ELR (cell line): ENCODE data around the gene SAMD10.
A peak's percentile ranks its signal among the peaks of the same experiment; 100 is the strongest.
"Not testable (repeated sequence)": the region's sequence is repeated elsewhere in the genome, so short reads cannot be mapped to it uniquely, and the experiment has no call there.

Source experiments
- DNase-seq: peaks from one replicate; pipeline ENCODE4 v3.0.0-alpha.2; 2015; ENCODE audit warnings: low read depth

Gene SAMD10

DNA sequence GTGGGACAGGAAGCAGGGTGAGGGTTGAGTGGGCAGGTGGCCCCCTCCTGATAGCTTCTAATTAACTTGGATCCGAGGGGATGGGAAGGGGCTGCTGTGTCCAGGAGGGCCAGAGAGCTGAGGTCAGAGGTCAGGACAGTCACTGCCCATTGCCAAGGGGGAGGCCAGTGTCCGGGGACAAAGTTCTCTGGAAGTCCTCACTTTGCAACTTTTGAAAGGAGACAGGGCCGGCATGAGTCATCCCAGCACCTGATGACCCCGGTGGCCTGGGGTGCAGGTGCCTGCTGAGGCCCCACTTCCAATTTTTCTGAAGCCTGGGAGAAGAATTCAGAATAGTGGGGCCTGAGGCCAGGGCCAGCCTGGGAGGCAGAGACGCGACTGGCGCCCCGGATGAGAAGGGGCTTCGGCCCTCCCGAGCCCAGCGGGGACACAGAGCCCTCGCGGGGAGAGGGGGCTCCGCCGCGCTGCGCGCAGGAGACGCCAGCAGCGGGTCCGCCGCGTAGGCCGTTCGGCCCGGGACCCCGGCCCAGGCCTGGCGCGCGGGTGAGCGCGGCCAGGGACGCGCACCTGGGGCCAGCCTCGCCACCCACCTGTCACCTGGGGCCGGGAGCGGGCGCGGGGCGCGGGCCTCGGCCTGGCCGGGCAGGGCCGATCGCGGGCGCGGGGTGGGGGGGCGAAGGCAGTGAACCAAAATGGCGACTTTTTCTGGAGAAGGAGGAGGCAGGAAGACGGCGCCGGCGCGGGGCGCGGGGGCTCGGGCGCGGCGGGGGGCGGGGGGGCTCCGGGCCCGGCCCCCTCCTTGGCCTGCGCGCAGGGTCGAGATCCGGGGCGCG, 10.3 kb downstream of the SAMD10 start:
- peak; percentile 39 for DNase-seq

DNA sequence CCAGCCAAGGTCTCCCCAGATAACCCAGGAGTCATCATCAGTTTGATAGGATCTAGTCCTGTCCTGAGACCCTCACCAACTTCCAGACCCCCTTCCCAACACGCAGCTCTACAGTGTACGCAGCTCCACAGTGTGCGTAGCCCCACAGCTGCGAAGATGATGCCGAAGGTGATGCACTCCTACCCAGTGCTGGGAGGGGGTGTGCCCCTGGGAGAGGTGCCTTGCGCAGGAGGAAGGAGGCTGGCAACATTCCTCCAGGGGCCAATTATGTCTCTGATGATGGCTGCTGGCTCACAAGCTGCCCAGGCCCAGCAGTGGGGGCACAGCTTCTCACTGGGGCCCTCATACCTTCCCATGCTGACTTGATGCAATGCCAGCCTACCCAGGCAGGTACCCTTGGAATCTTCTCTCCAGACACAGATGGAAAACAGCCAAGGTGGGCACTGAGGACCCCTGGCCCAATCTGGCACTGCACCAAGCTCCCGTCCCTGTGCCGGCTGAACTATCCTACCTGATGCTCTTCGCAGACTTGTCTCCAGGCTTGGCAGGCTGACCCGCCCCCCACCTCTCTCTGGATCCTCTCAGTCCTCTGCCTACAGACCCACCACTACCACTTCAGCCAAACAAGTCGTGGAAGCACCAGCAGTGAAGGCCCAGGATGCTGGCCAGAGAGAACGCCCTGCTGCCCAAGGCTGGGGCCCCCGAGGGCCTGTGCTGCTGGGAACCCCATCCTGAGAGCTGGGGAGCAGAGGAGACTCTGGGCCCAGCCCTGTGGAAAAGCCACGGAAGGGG, 11.1 kb downstream of the SAMD10 start:
- no peak for DNase-seq

GRCh38 chr20:63967330-63968135, 11.9 kb downstream of the SAMD10 start:
- no peak for DNase-seq

- no peak for DNase-seq
Measured at GRCh38 chr20:63966944-63967322, 12.5 kb downstream of the SAMD10 start.

DNA sequence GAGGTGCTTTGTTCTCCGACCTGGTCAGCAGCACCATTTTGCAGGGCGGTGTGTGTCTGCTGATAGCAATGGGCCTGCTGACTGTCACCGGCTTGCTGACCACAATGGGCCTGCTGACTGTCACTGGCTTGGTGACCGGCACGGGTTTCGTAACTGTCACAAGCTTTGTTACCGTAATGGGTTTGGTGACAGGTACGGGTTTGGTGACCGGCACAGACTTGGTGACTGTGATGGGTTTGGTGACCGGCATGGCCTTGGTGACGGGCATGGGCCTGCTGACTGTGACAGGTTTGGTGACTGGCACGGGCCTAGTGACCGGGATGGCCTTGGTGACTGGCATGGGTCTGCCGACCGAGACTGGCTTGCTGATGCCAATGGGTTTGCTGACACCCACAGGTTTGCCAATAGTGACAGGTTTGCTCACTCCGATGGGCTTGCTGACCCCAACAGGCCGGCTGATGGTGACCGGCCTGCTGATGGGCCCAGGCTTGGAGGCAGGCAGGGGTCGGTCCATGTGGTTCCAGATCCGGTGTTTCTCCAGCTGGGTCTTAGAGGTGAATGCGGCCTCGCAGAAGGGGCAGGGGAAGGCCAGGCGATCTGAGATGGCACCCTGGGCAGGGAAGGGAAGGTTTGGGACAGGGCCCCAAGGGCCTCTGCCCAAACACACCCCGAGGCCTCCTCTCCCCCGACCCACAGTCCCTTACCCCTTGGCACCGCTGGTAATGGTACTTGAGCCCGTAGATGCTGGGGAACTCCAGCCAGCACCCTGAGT, 13.1 kb downstream of the SAMD10 start:
- no peak for DNase-seq

DNA sequence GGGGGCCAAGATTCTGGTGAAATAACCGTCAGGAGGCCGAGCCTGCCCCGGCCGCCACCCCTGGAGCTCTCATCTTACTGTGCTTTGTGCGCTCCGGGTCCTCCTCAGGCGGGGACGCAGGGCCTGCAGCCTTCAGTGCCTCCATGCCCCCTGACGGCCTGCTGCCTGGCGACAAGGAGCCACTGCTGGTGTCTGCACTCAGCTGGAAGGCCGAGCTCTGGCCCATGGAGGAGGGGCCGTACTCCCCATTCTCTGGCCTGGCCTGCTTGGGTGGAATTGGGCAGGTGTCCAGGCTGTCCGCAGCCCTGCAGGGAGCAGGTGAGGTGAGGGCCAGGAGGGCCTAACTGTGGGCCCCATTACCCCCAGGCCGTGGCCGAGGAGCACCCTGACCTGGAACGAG, 15.0 kb downstream of the SAMD10 start:
- no peak for DNase-seq

DNA sequence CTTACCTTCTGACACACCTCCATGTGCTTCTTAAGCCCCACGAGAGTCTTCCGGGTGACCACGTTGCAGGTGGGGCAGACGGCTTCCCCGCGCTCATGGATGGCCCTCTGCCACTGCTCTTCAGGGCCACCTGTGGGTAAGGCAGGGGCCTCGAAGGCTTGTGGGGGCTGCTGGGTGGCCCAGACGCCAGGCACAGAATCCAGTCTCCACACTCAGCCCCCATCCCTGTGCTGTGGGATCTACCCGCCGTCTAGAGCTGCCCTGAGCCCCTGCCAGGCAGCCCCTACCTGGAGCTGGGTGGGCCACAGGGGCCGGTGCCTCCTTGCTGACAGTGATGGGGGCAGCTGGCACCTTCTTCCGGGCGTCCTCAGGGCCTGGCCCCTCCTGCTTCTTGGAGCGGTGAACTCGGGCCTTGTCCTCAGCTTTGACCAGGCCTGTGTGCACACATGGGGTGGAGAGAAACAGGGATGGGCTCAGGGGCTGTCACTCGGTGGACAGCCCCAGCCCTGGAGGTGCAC, 15.6 kb downstream of the SAMD10 start:
- DNase-seq, result no peak

DNA sequence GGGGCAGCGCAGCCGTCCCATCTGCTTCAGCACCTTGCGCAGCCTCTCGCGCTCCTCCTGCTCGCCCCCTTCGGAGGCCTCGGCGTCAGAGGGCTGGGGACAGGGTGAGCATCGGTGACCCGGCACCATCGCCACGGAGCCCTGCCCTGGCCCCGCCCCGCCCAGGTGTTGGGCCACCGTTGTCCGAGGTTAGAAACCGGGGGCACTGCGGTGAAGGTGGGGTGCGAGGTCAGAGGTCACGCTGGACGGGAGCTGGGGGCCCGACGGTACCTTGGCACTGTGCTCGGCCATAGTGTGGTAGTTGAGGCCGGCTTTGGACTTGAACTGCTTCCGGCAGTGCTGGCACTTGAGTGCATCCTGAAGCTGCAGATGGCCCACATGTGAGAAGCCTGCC, 16.1 kb downstream of the SAMD10 start:
- no peak for DNase-seq

DNA sequence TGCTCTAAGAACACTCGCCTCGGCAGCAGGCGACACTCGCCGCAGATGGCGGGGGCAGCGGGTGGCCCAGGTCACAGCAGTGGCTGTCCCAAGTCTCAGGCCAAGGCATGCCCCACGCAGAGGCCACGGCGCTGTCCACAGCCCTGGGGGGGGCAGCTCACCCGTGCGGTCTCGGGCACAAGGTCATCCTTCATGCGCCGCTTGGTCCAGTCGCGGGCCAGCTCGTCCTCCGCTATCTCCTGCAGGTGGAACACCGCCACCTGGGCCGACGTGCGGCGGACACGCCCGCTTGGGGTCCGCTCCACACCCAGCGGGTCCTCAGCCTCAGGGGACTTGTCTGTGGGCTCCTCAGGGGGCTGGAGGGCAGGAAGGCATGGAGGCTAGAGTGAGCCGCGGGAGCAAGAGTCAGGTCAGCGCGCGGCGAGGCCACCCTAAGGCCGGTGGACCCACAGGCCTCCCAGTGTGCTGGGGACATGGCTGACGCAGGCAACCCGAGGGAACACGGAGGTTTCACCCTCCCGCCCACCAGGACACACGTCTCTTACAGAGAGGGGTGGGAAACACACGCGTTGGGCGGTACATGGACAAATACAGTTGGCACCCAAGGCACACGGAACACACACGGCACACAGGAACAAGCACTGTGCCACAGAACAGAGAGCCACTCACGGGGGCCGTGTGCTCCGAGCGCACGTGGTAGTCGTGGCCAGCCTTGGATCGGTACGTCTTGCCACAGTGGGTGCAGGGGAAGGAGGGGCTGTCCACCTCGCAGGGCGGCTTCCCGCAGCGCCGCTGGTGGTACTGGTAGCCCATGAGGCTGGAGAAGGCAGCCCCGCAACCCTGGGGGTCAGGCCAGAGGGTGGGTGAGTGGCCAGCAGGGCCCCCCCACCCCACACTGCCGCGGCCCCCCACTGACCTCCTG, 16.8 kb downstream of the SAMD10 start:
- DNase-seq, result no peak

GRCh38 chr20:63961664-63962425, 17.6 kb downstream of the SAMD10 start:
- no peak for DNase-seq

DNA sequence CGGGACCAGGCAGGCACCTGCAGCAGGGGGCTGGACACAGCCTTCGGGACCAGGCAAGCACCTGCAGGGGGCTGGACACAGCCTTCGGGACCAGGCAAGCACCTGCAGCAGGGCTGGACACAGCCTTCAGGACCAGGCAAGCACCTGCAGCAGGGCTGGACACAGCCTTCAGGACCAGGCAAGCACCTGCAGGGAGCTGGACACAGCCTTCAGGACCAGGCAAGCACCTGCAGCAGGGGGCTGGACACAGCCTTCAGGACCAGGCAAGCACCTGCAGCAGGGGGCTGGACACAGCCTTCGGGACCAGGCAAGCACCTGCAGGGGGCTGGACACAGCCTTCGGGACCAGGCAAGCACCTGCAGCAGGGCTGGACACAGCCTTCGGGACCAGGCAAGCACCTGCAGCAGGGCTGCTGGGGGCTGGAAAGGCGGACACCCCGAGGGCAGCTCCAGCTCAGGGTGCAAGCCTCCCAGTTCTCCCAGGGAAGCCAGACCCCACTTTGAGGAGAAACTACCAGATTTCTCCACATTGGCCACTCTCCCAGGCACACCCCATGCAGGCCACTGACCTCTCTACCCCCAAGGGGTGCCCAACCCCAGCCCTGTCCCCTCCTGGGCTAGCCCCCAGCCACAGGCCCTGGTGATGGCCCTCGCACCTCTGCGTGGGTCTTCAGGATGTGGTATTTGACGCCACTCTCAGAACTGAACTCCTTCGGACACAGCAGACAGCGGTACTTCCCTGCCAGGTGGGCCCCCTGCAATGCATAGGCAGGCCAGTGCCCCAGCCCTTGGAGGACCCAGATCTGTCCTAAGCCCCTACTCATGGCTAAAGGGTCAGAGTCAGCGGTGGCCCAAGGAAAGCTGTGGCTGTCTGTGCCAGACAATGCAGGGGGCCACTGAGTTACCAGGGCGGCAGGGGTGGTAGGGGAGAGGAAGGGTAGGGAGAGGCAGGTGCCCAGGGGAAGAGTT, 18.5 kb downstream of the SAMD10 start:
- DNase-seq, result not testable (repeated sequence)

- no peak for DNase-seq
Measured at GRCh38 chr20:63959699-63960075, 19.8 kb downstream of the SAMD10 start.

DNA sequence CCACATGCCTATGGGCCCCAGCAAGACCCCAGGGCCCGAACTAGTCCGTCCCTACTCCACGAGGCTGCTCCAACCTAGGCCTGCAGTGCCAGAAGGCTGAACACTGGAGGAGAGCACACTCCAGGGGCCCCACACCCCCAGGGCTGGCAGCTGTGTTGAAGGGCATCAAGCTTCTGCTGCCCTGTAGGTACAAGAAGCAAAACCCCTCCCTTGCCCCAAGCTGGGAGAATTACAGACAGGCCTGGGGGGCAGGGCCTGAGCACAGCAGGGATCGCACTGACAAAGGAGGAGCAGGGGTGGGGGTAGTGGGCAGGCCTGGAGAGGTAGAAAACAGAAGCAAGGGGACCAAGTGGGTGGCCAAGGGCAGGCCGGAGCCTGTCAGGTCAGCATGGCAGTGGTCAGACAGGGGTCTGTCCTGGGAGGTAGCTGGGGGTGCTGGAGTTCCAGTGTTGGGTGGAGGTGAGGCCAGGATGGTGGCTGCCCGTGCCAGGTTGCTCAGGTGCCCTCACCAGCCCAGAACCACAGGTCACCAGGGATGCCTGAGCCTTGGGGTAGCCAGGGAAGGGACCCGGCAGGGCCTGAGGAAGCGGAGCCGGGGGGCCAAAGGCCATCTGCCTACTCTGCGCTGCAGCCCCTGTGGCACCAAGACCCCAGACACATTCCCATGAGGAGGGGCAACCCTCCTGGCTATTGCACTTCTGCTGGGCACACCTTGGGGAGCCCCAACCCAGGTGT, 20.3 kb downstream of the SAMD10 start:
- DNase-seq, result no peak

DNA sequence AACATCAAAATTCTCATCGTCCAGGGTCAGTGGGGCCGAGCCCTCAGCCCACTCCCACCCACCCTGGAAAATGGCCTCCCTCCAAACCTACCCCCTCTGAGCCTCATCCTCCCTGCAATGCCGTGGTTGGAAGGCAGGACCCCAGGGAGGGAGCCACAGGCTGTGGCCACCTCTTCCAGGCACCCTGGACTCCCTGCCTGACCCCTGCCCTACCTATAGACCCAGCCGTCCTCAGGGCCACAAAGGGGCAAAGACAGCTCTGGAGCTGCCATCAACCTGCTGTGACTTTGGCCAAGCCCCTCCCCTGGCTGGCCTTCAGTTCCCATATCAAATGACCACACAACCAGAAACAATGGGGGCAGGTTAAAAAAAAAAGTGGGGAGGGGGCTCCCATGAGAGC, 21.0 kb downstream of the SAMD10 start:
- DNase-seq, result no peak

DNA sequence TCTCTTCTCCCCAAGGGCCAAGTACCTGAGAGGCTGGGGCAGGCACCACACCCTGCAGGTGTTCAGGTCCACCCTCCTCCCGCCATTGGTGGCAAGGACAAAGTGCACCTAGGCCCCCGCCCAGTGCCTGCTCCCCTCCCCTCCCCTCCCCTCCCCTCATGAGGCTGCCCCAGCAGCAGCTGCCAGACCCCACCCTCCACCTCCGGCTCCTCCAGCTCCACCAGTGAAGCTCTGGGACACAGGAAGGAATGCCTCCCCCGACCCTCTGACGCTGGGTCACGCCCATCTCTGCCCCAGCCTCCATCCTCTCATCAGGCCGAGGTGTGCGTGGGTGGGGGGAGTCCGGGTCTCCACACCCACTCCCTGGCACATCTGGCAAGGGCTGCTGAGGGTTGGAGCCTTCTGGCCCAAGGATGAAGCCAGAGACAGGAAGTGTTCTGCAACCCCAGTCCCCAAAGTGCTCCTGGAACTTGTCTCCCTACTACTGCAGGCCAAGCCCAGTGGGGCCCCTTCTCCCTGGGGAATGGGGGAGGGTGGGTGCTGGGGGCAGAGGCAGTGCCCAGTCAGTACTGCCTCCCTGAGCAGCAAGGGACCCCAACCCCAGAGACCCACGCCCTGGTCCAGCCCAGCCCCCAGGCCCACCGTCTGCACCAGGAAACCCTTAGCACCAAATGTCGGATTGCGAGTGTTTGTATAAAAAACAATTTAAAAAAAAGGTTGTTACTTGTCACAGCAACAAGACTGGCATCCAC, 21.6 kb downstream of the SAMD10 start:
- no peak for DNase-seq

DNA sequence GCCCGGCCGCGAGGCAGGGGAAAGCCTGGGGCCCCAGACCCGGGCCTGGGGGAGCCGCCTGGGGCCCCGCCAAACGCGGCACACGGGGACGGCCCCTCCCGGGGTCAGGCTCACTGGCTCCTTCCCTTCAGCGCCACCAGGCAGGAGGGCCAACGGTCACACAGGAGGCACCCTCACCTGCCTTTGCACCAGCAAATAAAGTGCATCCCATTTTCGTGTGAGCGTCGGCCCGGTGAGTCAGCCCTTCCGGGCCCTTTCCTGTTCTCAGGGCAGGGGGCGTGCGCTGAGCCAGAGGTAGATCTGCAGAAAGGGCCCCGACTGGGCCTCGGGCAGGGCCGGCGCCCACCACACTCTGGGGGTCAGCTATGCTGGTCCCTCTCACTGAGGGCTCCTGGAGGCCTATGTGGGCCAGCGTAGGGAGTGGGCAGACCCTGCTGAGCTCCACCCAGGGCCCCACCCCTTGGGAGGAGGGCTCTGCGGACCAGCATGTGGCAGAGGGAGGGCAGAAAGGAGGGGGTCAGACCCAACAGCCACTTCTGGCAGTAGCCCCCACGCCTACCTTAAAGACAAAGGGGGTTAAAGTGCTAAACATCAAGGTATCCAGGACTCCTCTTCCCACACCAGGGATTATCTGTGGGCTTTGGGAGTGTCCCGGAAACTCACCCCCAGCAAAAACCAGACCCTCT, 22.3 kb downstream of the SAMD10 start:
- DNase-seq, result peak; percentile 80

- DNase-seq, result no peak
Measured at GRCh38 chr20:63956664-63957003, 22.8 kb downstream of the SAMD10 start.
